Caco-2 (cell line): Measurements from ENCODE around the gene APOBEC3G. TPM values are rescaled to one million over a fixed set of nuclear protein-coding genes. Genes with fewer than 3 reads are reported as not detected.

Experiments
- total RNA-seq: library from RNA; stranded (reverse); gene quantifications from 2 replicates; pipeline ENCODE4 v1.2.3, GENCODE V29; 2022

APOBEC3G gene
- total RNA-seq, 1 experiment from 2014 or later = 0.73 TPM

Other genes starting within 250 kb of the APOBEC3G start
- gene NPTXR, start 233.2 kb upstream of the APOBEC3G start, total RNA-seq = 12.8 and 16.4 TPM in 2 replicates
- gene CBX6, start 205.1 kb upstream of the APOBEC3G start, total RNA-seq = 52.2 and 55.9 TPM in 2 replicates
- not detected in 2 replicates for gene APOBEC3A, start 119.7 kb upstream of the APOBEC3G start, total RNA-seq
- gene APOBEC3B, start 94.9 kb upstream of the APOBEC3G start, total RNA-seq = 55.8 and 60.9 TPM in 2 replicates
- 24.2 and 25.1 TPM in 2 replicates for gene APOBEC3C, start 63.0 kb upstream of the APOBEC3G start, total RNA-seq
- gene APOBEC3D, start 56.1 kb upstream of the APOBEC3G start, total RNA-seq = 0.19 and 0.39 TPM in 2 replicates
- 7.8 and 9.1 TPM in 2 replicates for gene APOBEC3F, start 36.4 kb upstream of the APOBEC3G start, total RNA-seq
- gene APOBEC3H, start 20.0 kb downstream of the APOBEC3G start, total RNA-seq = not detected in 2 replicates
- gene CBX7, start 75.4 kb downstream of the APOBEC3G start, total RNA-seq = 4.4 and 5.2 TPM in 2 replicates
- gene PDGFB, start 167.7 kb downstream of the APOBEC3G start, total RNA-seq = 7.2 and 8.3 TPM in 2 replicates
- gene RPL3, start 242.3 kb downstream of the APOBEC3G start, total RNA-seq = 1,668 and 1,699 TPM in 2 replicates